HepG2 (cell line): Measurements from ENCODE around the gene UEVLD. TPM values are rescaled to one million over a fixed set of nuclear protein-coding genes. Genes with fewer than 3 reads are reported as not detected.
A peak's percentile ranks its signal among the peaks of the same experiment; 100 is the strongest.

Experiments
- ARID4A ChIP-seq: sonication (generic); formaldehyde crosslinking; IDR thresholded peaks from 2 replicates; pipeline ENCODE4 v1.5.0; 2020; ENCODE audit warnings: mild to moderate bottlenecking, missing genetic modification reagents, borderline replicate concordance
- CC2D1A ChIP-seq: sonication (generic); formaldehyde crosslinking; IDR thresholded peaks from 2 replicates; pipeline ENCODE4 v1.8.1; 2023; ENCODE audit warnings: mild to moderate bottlenecking, missing genetic modification reagents
- CSRNP1 ChIP-seq: sonication (generic); formaldehyde crosslinking; IDR thresholded peaks from 2 replicates; pipeline ENCODE4 v1.8.1; 2023; ENCODE audit warnings: mild to moderate bottlenecking, missing genetic modification reagents
- ELF3 ChIP-seq: IDR thresholded peaks from 2 replicates; pipeline ENCODE4 v1.6.1; 2016; ENCODE audit warnings: missing genetic modification reagents, missing compliant biosample characterization
- ELF4 ChIP-seq: sonication (generic); formaldehyde crosslinking; IDR thresholded peaks from 2 replicates; pipeline ENCODE4 v1.5.0; 2020; ENCODE audit warnings: missing genetic modification reagents, mild to moderate bottlenecking, moderate library complexity, borderline replicate concordance
- HBP1 ChIP-seq: IDR thresholded peaks from 2 replicates; pipeline ENCODE4 v1.6.1; 2016; ENCODE audit warnings: low read depth, control low read depth
- HDAC1 ChIP-seq: sonication (generic); formaldehyde crosslinking; IDR thresholded peaks from 2 replicates; pipeline ENCODE4 v1.5.1; 2020; ENCODE audit warnings: mild to moderate bottlenecking, missing genetic modification reagents
- HOXD1 ChIP-seq: sonication (generic); formaldehyde crosslinking; IDR thresholded peaks from 2 replicates; pipeline ENCODE4 v1.5.0; 2020; ENCODE audit warnings: missing genetic modification reagents
- JUND ChIP-seq: sonication (generic); formaldehyde crosslinking; IDR thresholded peaks from 2 replicates; pipeline ENCODE4 v1.8.0; 2022; ENCODE audit warnings: mild to moderate bottlenecking, missing genetic modification reagents
- KLF16 ChIP-seq, 2 experiments: sonication (generic) in 1 of 2; formaldehyde crosslinking in 1 of 2; IDR thresholded peaks; 2 replicates each; pipeline versions ENCODE4 v1.6.1 to v1.8.0; 2016 to 2023; ENCODE audit warnings: missing genetic modification reagents in 2 of 2, missing compliant biosample characterization in 1 of 2
- SALL2 ChIP-seq: sonication (generic); formaldehyde crosslinking; IDR thresholded peaks from 2 replicates; pipeline ENCODE4 v1.8.1; 2023; ENCODE audit warnings: mild to moderate bottlenecking, missing genetic modification reagents, inconsistent platforms
- SIN3A ChIP-seq: IDR thresholded peaks from 2 replicates; pipeline ENCODE4 v1.6.1; 2011; ENCODE audit warnings: low read depth, mild to moderate bottlenecking, control low read depth, low read length, borderline replicate concordance
- ZNF430 ChIP-seq: sonication (generic); formaldehyde crosslinking; IDR thresholded peaks from 2 replicates; pipeline ENCODE4 v1.9.0; 2021; ENCODE audit warnings: mild to moderate bottlenecking, missing genetic modification reagents
- ZNF501 ChIP-seq: sonication (generic); formaldehyde crosslinking; IDR thresholded peaks from 2 replicates; pipeline ENCODE4 v1.5.1; 2020; ENCODE audit warnings: mild to moderate bottlenecking, moderate library complexity, missing genetic modification reagents
- ZNF598 ChIP-seq: sonication (generic); formaldehyde crosslinking; IDR thresholded peaks from 2 replicates; pipeline ENCODE4 v1.5.1; 2020; ENCODE audit warnings: mild to moderate bottlenecking, missing genetic modification reagents, borderline replicate concordance
- ZNF605 ChIP-seq: sonication (generic); formaldehyde crosslinking; IDR thresholded peaks from 2 replicates; pipeline ENCODE4 v1.8.0; 2022; ENCODE audit warnings: mild to moderate bottlenecking, missing genetic modification reagents
- ZNF761 ChIP-seq: sonication (generic); formaldehyde crosslinking; conservative IDR thresholded peaks from 2 replicates; pipeline ENCODE4 v1.4.0; 2020; ENCODE audit warnings: mild to moderate bottlenecking, missing genetic modification reagents
- ZNF768 ChIP-seq: sonication (generic); formaldehyde crosslinking; IDR thresholded peaks from 2 replicates; pipeline ENCODE4 v1.4.0; 2020; ENCODE audit warnings: missing genetic modification reagents
- ZNF773 ChIP-seq: sonication (generic); formaldehyde crosslinking; IDR thresholded peaks from 2 replicates; pipeline ENCODE4 v1.4.0; 2020; ENCODE audit warnings: missing genetic modification reagents, borderline replicate concordance
- ZNF850 ChIP-seq: sonication (generic); formaldehyde crosslinking; conservative IDR thresholded peaks from 2 replicates; pipeline ENCODE4 v1.9.0; 2021; ENCODE audit warnings: mild to moderate bottlenecking, missing genetic modification reagents
- polyA plus RNA-seq, 8 experiments: library from polyadenylated mRNA; depleted of rRNA in 3 of 8; stranded (reverse) in 7 of 8; unstranded in 1 of 8; fragments of >200 nt; fragmentation: Illumina TruSeq in 4 of 8; extraction: Trizol in 4 of 8; gene quantifications; 2 replicates each; pipeline versions ENCODE4 v1.2.1 to v1.2.3, GENCODE V29; 2011 to 2016; ENCODE audit warnings: low read depth in 4 of 8, missing spikeins in 1 of 8, mixed read lengths in 1 of 8; ENCODE audit not compliant: insufficient read depth in 1 of 8
- total RNA-seq, 5 experiments: library from RNA; depleted of rRNA; stranded (reverse); fragments of >200 nt; fragmentation: Illumina TruSeq; extraction: Trizol; gene quantifications; 2 replicates each; pipeline ENCODE4 v1.2.3, GENCODE V29; 2016; ENCODE audit warnings: low read depth in 1 of 5

Gene UEVLD
- total and polyA plus RNA-seq, 2 of the 13 experiments (the other 11 are each of a cell fraction or from before 2014, with no cell fraction given), result 5.7 to 13.7 TPM

- TF ChIP-seq KLF16 (CRISPR knock-in tag; IDR thresholded peaks at IDR 0.05) (peak in 1 of 2 experiments; percentile 87; a peak in 1 of 4 replicates), ZNF605 (CRISPR knock-in tag) (peak; percentile 76; the same call in 1 of the 2 replicates), CSRNP1 (CRISPR knock-in tag) (no peak), ZNF761 (CRISPR knock-in tag) (peak; percentile 89; the same call in 1 of the 2 replicates), CC2D1A (CRISPR knock-in tag) (no peak), ZNF850 (peak; percentile 81; the same call in 1 of the 2 replicates), JUND (no peak), SALL2 (CRISPR knock-in tag) (peak; percentile 79), SIN3A (peak; percentile 96; the same call in 1 of the 2 replicates), ELF4 (CRISPR knock-in tag) (peak; percentile 94), ZNF773 (CRISPR knock-in tag) (peak; percentile 59; the same call in 1 of the 2 replicates), ZNF768 (CRISPR knock-in tag) (peak; percentile 29; the same call in 1 of the 2 replicates), ZNF430 (CRISPR knock-in tag) (peak; percentile 82; the same call in 1 of the 2 replicates), ARID4A (CRISPR knock-in tag) (peak; percentile 97), ZNF598 (peak; percentile 95), HBP1 (peak; percentile 22; the same call in 1 of the 2 replicates), HDAC1 (CRISPR knock-in tag) (peak; percentile 89), ZNF501 (CRISPR knock-in tag) (peak; percentile 84; the same call in 1 of the 2 replicates), ELF3 (peak; percentile 58), HOXD1 (0 out of 2 replicates have a peak, but pooled peaks have one; percentile 34)
These were observed at the start of gene UEVLD (continued) for GRCh38 chr11:18588297-18589252.
